Activated T-cell treated with anti-CD3 and anti-CD28 coated beads for 24 hours (primary cell): ENCODE data around the gene CRABP2.

Experiments used
- DNase-seq: peaks from one replicate; pipeline ENCODE4 v3.0.0-alpha.2; 2020; ENCODE audit warnings: low read depth

The CRABP2 gene

DNA sequence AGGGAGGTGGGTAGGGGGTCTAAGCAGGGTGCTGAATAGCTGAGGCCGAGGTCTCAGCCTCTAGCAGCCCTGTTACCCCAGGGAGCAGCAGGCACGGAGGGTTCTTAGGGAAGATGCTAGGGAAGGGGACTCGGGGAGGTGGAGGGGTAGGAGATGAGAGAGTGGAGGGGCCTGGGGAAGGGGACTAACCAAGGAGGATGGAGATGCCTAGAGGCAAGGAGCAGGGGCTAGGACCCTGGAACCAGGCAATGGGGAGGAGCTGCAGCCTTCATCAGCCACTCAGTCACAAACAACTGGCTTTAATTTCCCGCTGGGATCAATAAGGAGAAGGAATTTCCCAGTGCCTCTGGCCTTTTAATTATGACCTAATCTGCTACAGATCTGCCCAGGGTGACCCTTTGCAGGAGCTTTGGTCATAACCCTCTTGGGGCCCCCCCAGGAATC lies 2.9 kb upstream of the CRABP2 start:
- DNase-seq: no peak

DNA sequence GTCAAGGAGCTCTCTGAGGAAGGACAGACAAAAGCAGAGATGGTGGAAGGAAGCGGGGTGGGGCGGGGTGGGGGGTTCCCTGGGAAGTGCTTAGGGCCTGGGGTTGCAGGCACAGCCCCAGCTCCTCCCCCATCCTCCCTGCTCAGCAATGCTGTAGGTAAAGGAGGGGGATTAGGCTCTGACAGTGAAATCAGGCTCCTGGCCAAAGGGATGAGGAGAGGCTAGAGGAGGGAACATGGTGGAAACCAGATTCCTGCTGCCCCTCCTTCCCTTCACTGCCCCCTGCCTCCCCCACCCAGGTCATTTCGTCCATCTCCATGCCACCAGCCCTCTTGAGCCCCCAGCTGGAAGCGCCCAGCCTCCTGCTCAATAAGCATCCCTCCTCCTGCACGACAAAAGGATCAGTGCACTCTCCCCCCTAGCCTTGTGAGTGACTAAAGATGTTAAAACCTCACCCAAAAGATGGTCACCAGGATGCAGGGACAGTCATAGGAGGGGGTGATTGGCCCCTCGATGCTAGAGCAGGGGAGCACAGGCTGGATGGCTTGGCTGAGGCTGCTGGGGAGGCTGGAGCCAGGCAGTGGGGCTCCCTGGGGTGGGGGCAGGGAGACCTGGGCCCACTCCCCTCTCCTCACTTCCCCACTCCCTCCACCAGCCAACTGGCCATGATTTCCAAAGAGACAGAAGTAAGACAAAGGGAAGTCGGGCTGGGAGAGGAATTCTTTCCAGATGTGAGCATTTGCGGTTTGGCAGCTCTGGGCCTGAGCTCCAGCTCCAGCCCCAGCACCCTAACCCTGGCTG lies 2.2 kb upstream of the CRABP2 start:
- DNase-seq: no peak

DNA sequence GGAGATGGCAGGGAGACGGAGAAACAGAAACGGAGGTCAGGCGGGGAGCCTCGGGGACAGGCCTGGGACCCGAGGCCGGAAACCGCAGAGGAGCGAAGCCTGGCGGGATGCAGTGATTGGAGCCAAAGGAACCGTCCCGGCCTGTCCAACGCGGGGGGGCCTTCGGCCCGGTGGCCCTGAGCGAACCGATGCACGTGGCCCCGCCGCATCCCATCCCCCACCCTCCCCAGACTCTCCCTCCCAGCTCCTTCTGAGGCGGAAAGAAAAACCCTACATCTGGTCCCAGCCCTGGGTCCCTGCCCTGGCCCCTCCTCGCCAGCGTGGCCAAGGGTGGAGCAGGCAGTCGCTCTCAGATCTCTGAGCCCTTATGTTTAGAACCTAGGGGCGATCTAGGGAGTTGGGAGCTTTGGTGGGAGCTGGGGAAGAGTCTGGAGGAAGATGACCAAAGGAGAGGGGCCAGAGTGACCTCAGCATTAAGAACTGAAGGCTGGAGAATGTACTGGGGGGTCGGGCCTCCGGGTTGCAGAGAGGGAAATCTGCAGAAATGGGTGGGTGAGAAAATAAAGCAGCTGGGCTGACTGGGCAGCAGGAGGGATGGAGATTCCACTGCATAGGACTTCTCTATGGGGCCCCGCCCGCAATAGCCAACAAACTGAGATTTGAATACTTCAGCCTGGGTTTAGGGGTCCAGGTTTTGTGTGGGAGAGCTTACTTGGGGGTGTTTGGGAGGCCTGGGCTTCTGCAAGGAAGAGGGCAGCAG lies 1.5 kb upstream of the CRABP2 start:
- peak; percentile 4 for DNase-seq

DNA sequence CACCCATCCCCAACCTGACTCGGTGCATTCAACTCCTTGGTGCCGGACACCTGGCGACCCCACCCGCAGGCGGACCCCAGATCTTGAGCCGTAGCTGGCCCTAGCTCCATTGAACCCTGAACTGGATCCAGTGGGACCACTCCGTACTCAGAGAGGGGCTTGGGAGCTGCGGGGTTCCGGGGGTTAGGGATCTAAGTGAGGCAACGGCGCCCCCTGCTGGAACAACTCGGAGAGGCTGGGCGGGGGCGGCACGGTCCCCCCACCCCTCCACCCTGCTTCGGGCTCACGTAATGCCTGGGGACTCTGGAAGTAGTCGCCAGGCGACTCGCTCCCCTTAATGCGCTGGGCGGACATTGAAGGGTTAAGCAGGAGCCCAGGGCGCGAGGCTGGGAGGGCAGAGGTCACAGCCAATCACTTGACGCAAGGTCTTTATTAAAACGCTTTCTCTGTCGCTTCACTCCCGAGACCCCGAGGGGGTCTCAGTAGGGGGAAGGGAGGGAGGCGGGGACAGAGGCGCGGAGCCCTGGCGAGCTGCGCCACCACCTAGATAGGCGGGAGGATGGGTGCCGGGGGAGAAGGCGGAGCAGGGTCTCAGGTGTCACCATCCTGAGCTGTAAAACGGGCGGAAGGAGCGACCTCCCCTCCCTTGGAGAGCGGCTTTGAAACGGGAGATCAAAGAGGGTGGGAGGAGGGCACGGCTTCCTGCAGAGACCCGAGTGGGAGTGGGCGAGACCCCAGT lies 704 bp upstream of the CRABP2 start:
- DNase-seq: peak; percentile 55

DNA sequence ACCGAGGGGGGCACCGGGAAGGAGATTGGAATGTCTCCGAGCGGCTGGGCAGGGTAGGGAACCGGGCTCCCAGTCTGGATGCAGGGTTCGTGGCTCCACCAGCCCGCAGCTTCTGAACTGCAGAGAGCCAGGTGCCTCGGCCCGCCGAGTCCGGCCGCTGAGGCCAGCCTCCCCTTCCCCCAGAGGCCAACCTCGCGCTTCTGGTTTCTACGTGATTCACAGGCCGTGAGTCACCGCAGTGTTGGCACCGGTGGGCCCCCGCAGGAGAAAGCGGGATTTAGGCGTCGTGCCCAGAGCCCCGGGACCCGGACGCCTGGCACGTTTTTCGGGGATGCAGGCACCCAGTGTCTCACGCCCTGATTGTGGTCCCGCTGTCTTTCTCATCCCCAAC lies 458 bp downstream of the CRABP2 start:
- DNase-seq: peak; percentile 16

DNA sequence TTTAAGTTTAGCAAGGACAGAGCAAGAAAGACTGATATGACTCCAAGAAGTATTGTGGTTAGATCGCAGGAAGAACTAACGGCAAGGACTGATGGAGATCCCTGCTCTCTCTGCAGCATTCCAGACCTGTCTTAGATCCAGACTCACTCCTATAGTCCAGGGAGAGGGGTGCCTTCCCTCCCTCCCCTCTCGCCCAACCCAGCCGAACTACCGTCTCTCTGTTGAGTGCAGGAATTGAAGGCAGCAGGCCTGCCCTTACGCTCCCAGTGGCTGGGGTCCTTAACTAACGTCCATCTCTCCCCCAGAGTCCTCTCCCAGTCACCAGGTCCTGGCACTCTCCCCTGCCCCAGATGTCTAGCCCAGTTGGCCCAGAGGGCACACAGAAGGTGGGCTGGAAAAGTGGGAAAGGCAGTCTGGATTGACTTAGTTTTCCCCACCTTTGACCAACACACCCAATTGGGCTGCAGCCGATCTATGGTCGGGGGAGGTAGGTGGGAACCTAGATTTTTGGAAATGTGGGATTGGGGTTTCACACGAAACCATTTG lies 1.1 kb downstream of the CRABP2 start:
- DNase-seq: no peak

DNA sequence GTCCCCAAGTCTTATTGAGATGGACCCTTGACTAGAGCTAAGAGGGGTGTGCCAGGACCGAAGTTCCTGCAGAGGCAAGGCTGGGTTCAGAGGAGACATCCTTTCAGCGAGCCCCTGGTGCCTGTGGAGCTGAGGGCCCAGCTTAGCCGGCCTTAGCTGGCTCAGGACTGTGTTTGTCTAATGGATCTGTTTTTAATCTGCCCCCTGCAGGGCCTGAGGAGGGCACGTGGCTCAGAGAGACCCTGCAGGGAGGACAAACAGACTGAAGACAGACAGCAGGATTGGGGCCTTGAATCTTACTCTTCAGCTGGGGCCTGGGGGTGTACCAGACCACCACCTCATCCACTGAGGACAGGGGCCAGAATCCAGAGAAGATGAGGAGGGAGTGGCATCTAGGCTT lies 1.6 kb downstream of the CRABP2 start:
- DNase-seq: no peak

DNA sequence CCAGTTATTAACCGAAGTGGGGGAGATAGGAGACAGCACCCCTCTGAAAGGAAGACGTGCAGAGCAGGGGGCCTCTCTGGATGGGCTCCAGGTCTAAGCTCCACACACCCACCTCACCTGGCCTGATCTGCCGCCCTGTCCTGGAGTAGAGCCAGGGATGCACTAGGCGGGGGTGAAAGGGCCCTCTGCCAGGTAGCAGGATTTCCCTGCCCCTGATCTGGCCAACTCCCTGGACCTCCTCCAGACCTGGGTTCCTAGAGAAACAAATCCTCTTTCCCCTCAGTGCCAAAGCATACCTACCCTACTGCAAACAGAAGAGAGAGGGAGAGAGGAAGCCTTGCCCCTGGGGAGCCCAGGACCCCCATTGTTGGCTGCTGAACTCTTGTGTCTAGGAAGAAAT lies 2.0 kb downstream of the CRABP2 start:
- DNase-seq: no peak

DNA sequence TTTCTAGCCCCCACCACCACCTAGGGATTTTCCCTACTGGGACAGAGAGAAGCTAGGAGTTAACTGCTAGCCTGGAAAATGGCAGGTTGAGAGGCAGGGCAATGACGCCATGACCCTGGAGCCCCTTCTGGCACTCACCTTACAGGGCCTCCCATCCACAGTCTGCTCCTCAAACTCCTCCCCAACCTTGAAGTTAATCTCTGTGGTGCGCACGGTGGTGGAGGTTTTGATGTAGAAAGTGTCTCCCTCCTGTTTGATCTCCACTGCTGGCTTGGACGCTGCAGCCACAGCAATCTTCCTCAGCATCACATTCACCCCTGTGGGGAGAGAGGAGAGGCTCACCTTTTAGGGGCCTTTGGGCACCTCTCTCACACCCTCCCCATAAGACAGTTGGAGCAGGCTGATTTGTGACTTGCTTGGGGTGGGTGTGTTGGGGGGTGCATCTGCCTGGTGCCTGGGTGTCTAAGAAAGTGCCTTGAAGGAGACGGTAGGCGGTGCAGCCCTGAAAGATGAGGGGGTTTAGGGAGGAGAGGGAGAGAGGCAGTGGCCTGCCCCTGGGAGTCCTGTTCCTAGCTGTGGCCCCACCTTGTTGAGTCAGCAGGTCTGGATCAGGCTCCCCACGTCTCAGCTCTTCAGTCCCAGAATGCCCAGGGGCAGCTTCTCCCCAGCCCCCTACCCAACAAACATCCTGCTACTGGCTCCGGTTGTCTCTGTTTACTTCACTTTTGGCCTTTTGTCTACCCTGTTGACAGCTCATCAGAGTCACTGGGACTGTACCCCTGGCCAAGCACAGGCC lies 4.4 kb downstream of the CRABP2 start:
- no peak for DNase-seq

DNA sequence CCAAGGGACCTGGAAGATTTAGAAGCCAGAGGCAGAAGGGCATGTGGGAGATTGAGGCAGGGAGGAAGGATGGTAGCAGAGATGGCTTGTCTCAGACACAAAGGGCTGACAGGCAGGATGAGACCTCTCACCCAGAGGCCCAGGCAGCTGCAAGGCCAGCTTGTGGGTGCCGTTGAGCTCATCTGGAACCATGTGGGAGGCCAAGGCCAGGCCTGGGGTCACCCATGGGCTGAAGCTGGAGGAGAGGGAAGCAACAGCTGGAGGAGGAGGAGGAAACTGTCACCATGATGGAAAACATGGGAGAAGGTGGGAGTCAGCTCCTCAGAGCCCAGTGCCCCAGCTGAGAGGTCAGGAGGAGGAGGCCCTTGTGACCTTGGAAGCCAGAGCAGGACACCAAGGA lies 6.4 kb downstream of the CRABP2 start:
- no peak for DNase-seq

DNA sequence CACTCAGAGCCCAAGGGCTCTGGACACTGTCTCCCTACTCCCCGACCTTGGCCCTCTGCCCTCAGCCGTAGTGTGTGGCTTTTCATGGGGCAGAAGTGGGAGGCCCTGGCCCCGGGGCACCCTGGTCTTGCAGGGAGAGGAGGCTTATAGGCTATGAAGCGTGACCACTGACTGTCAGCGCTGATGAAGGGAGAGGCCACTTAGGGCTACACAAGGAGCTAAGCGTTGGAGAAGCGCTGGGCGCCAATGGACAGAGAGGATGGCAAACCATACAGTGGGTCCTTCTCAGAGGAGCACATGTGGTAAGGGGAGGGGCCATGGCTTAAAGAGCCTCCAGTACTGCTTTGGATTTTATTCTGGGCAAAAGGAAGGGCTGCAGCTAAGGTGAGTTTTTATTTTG lies 7.9 kb downstream of the CRABP2 start:
- DNase-seq: no peak

DNA sequence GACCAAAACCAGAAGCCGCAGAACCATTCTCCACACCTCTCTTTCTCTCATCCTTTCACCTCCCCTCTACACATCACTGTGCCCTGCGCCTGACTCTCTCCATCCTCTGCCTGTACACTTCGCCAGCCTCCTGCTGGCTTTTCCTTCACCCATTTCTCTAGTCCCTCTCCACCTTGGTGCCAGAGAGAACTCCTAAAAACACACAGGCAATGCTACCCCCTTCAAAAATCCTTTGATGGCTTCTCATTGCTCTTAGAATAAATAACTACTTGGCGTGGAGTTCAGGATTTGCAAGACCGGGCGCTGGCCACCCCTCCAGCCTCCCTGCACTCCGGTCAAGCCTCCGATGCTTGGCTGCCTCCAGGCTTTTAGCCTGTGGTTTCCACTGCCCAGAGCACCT lies 8.6 kb downstream of the CRABP2 start:
- no peak for DNase-seq

DNA sequence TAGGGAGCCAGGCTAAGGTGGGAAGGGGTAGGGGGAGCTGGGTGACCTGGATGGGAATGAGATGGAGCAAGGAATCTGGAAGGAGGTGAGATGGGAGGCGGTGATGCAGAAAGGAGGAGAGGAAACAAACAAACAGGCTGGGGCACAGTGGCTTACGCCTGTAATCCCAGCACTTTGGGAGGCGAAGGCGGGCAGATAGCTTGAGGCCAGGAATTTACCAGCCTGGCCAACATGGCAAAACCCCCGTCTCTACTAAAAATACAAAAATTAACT lies 10.8 kb downstream of the CRABP2 start:
- DNase-seq: no peak

DNA sequence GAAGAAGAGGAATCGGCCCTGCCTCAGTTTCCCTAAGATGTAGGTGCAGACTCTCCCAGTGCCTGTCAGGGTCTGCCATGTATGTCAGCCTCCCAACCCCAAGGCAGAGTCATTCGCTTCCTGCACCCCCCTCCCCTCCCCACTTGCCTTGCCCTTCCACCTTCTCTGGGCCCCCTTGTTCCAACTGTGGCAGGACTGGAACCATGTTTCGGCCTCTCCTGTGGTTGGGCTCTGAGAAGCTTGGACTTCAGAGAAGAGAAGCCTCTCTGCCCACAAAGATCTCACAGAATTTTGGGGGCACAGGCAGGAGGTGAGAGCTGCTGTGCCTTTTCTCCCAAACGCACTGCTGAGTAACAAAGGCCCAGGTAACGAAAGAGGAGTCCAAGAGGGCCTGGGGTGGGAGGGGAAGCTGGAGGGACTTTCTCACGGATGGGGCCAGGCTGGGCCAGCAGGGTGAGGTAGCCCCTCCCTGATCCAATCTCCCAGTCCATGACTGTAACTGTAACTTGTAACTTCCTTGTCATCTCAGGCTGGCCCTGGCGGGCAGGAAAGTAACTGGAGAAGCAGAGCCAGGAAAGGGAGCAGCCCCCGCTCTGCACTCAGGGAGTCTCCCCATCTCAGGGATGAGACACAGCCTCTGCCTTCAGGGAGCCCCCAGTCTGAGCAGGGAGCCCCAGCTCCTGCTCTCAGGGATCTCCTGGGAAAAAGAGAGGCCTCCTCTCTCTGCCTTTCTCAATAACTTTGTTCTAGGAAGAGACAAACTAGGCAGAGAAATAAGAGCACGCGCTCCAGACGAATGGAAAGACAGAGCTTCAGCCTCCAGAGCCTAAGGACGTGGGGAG lies 11.3 kb downstream of the CRABP2 start:
- DNase-seq: no peak

DNA sequence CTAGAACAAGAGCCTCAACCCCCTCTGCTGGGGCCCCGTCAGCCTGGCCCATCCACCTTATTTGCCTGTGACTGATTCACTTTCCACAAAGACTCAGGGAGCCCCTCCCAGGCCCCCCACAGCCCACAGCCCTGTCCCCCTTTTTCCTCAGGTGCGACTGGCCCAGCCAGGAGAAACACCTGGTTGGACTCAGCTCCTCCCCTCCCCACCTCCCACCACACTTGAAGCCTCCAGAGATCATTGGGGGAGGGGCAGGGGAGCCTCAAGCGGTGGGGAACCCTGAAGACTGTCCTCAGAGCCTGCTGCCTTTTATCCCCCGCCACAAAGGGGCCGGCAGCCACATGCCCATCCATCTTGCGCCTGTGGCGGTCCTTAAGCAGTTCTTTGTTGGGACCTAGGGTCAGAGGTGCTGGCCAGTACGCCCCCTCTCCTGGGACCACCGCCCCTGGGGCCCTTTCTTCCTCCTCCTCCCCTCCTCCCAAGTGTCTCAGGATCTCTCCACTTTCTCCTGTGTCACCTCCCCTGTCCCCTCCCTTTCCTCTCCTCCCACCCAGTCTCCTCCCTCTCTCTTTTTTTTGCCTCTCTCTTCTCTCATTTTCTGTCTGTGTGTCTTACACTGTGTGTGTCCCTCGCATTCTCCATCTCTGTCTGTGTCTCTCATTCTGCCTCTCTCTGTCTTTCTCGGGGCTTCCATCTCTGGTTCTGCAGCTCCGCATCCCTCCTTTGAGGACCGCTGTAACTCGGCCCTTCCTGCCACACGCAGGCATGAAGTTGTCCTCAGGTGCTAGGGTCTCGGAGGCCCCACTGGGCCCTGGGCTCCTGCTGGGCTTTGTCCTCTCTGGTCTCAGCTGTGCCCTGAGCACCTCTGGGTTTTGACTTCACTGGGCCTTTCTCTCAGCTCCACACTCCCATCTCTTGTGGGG lies 12.2 kb downstream of the CRABP2 start:
- DNase-seq: no peak

DNA sequence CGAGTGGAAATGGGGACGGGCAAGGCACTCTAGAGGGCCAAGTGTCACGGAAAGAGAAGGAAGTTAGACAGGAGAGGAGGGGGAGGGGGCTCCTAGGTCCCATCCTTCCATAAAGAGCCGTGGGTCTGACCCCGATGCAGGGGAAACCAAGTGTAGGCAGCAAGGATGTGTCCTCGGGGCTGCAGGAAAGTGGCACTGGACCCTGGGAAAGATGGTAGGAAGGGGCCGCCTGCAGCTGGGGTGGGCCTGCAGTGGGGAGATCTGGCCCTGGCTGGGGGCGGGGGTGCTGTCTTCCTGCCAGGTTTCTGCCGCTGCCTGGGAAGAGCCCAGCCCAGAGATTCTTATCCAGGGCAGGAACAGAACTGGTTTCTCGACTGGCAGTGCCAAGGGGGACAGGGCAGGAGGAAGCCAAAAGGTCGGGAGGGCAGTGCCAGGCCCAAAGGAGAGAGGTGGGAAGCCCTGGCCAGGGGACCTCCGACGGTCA lies 12.9 kb downstream of the CRABP2 start:
- DNase-seq: no peak

DNA sequence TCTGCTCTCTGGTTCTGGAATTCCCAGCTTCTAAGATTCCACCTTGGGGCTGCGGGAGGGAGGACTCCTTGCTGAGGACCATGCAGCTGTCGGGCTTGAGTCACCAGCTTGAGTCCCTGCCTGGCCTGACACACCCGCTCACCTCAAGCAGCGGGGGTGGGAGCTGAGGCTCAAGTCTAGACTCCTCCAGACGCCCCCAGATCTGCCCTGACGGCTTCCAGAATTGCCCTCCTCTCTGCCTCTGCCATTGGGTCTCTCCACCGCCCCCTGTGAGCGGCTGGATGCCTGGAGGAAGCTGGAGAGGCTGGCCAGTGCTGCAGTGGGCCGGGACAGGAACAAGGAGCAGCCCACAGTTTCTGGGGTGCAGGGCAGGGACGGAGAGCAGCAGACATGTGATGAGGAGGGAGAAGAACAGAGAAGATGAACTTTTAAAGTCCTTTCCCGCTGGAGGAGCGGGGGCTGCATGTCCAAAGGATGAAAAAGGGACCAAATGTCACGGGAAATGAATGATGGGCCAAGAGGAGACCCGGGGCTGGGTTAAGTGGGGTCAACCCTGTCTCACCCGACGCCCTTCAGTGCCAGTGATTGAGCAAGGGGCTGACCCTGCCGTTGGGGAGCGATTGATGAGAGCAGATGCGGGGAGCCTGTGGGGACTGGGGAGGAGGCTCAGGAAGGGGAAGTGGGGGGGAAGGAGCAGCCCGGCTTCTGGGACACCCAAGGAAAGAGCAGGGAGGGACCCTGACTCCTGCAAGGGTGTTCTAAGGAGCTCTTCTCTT lies 13.5 kb downstream of the CRABP2 start:
- no peak for DNase-seq

DNA sequence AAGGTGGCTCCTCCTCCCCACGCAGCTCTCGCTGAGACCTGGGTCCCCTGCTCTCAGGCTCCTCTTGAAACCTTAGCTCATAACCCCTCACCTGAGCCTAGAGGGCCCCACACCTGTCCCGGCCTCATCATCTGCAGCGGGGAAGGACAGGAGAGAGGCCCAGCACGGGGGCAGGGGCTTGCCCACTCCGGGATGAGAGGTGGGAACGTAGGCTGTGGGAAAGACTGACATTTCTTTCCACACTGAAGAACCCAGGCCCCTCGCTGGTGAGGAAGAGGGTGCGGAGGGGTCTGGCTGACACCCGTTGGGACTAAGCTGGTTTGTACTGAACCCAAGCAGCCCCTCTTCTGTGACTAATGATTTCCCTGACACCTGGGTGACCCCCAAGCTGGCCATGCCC lies 14.2 kb downstream of the CRABP2 start:
- no peak for DNase-seq

DNA sequence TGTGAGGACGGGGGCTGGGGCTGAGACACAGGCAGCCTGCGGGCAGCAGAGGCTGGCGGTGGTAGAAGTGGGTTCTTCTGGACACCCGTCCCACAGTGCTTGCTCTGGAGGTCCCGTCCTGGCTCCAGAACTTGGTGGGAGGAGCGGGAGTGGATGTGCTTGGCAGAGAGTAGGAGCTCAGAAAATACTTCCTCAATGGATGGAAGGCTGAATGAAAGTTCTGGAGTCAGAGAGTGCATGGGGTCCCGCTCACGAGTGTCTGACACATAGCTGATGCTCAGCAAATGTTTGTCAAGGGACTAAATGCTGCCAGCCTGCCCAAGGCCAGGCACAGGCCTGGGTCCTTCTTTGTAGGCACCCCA lies 14.7 kb downstream of the CRABP2 start:
- no peak for DNase-seq
